Measurements from ENCODE around the gene MPI. TPM values are rescaled to one million over a fixed set of nuclear protein-coding genes. Genes with fewer than 3 reads are reported as not detected.

The MPI gene
- total RNA-seq, 1 experiment from 2014 or later = 57.5 TPM

DNA sequence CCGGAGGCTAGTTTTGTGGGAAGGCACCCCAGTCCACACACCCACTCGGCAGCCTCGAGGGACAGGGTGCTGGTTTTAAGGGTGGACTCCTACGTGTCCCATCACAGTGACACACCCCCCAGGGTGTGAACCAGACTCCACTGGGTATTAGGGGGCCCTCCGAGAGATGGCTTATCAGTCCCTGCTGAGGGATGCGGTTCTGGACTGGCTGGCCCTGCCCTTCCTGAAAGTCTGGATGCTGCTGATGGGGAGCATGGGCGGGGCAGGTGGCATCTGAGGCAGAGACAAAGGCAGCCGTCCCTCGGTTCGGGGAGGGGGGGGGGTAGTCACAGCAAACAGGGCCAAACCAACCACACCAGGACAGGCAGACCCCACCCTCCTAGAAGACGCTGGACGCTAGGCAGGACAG lies 45.9 kb upstream of the MPI start:
- H3K4me2 ChIP-seq (ENCODE audit: insufficient read depth, insufficient read length, low read length) = peak overlapping the region; percentile 64

More for the DNA sequence above, 45.9 kb upstream of the MPI start:
- Histone ChIP-seq H2BK20ac (ENCODE audit: low read depth, low read length, poor library complexity, severe bottlenecking) (no peak overlapping the region), H4K8ac (replicated peaks; ENCODE audit: insufficient read length, low read depth, low read length) (no peak overlapping the region), H3K18ac (ENCODE audit: insufficient read length, low read depth, low read length) (no peak overlapping the region), H3K4ac (ENCODE audit: low read depth, low read length) (no peak overlapping the region), H2BK15ac (ENCODE audit: low read depth, low read length) (0 out of 2 replicates have a peak overlapping the region, but pooled peaks have one; percentile 29), H2BK5ac (ENCODE audit: insufficient read length, low read length) (no peak overlapping the region), H3K9ac (ENCODE audit: extremely low read depth, insufficient read length, low read length) (no peak overlapping the region), H3K27ac (ENCODE audit: insufficient read length, low read depth, low read length) (no peak overlapping the region), H2BK120ac (ENCODE audit: low read depth, low read length, poor library complexity, severe bottlenecking) (no peak overlapping the region), H3K79me1 (ENCODE audit: insufficient read depth, low read depth, low read length, poor library complexity, severe bottlenecking) (no peaks in the 10 kb centered on the region), H3K56ac (ENCODE audit: insufficient read length, low read depth, low read length) (no peak overlapping the region), H3K23ac (ENCODE audit: insufficient read length, low read depth, low read length) (no peak overlapping the region), H4K91ac (ENCODE audit: insufficient read length, low read depth, low read length) (peak overlapping the region; percentile 77), H3K14ac (ENCODE audit: insufficient read depth, low read length) (no peak overlapping the region; the same call in 1 of the 2 replicates), H3K9me3 (ENCODE audit: control insufficient read depth, low read depth, low read length) (no peaks in the 10 kb centered on the region), H2BK12ac (ENCODE audit: insufficient read length, low read depth, low read length) (no peak overlapping the region), H3K79me2 (ENCODE audit: insufficient read depth, low read length) (no peaks in the 10 kb centered on the region), H3T11ph (ENCODE audit: low read length) (no peak overlapping the region), H3K27me3 (ENCODE audit: insufficient read depth, low read length) (no peaks in the 10 kb centered on the region), H3K23me2 (ENCODE audit: insufficient read length, low read depth, low read length, poor library complexity, severe bottlenecking) (peaks cover 6% of the 10 kb centered on the region), H4K5ac (ENCODE audit: insufficient read length, low read depth, low read length) (no peak overlapping the region), H3K4me1 (ENCODE audit: insufficient read depth, low read length) (no peaks in the 10 kb centered on the region; the same call in 1 of the 2 replicates), H2AK5ac (ENCODE audit: insufficient read length, low read length) (no peak overlapping the region), H2AFZ (ENCODE audit: low read length) (no peak overlapping the region), H4K20me1 (ENCODE audit: control insufficient read depth, insufficient read depth, insufficient read length) (no peaks in the 10 kb centered on the region)
- Mint-ChIP-seq H3K27me3 (ENCODE audit: low read depth) (no peaks in the 10 kb centered on the region), H3K27ac (peak overlapping the region in 1 of 3 experiments; percentile 29; a peak in 2 of 7 replicates), H3K4me3 (peak overlapping the region; percentile 71 to 89), H3K9me3 (no peaks in the 10 kb centered on the region), H3K36me3 (ENCODE audit: insufficient read depth in 1 of 3, low read depth in 3 of 3) (peaks cover 11 to 51% (median 43%) of the 10 kb centered on the region in 3 experiments), H3K4me1 (peaks cover 20 to 35% of the 10 kb centered on the region in 2 experiments)
- no peak for DNase-seq
- no peak for TF ChIP-seq CTCF (conservative IDR thresholded peaks at IDR 0.05)
- WGBS (ENCODE audit: extremely low coverage, insufficient read length, low lambda C conversion rate) = no CpG with 5 or more reads among the region's 12 CpGs
